Measurements from ENCODE around the gene ABLIM2.

ABLIM2 gene

GRCh38 chr4:8182858-8183725 lies 24.5 kb upstream of the ABLIM2 start:
- Mint-ChIP-seq H3K9me3 (no peaks in the 10 kb centered on the region), H3K27me3 (no peaks in the 10 kb centered on the region), H3K4me1 (no peaks in the 10 kb centered on the region), H3K4me3 (no peak overlapping the region), H3K27ac (no peak overlapping the region)
- DNase-seq = no peak
- peak; percentile 55 for ATAC-seq

- H3K27ac Mint-ChIP-seq = no peak overlapping the region
- H3K27me3 Mint-ChIP-seq = no peaks in the 10 kb centered on the region
Measured at GRCh38 chr4:8182294-8182693, 23.7 kb upstream of the ABLIM2 start.

DNA sequence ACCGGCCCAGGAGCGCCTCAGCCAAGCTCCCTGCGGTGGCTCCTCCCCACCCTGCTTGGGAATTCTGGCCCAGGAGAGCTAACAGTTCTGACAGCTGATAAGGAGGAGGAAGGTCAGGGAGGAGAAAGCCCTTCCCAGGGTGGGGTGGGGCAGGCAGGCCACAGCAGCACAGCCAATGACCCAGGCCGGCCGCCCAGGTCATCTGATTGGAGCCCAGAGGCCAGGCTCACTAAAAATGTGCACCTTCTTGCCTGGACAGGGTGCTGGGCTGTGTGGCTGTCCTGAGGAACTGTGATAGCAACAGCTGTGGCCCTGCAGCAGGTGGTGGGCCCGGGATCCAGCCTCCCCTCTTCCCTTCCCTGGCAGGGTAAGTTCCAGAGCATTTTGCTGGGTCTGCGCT lies 23.2 kb upstream of the ABLIM2 start:
- peaks cover 4% of the 10 kb centered on the region for H3K4me1 Mint-ChIP-seq
- ATAC-seq = no peak
- no peak for DNase-seq
- no peaks in the 10 kb centered on the region for H3K27me3 Mint-ChIP-seq
- no peak overlapping the region for H3K4me3 Mint-ChIP-seq
- peak overlapping the region in 1 of 2 donors; percentile 59 for H3K27ac Mint-ChIP-seq
- no peaks in the 10 kb centered on the region for H3K9me3 Mint-ChIP-seq

More at GRCh38 chr4:8182294-8182693, 23.7 kb upstream of the ABLIM2 start:
- DNase-seq (no peak), ATAC-seq (no peak)
- H3K4me1 Mint-ChIP-seq = no peaks in the 10 kb centered on the region
- H3K4me3 Mint-ChIP-seq = no peak overlapping the region
- no peaks in the 10 kb centered on the region for H3K9me3 Mint-ChIP-seq

DNA sequence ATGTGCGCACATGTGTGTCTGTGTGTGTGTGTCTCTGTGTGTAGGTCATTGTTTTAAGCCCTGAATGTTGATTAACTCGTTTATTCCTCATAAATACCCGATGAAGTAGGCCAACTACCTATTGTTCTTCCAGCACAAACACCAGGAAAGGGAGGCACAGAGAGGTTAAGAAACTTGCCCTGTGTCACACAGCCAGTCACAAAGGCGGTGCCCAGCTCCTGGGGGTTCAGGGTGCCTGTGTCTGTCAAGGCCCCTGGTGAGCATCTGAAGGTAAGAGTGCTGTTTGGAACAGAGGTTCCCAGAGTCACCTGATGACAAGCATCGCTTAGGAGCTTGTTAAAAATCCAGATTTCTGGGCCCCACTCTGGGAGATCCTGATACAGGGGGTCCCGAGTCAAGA lies 22.5 kb upstream of the ABLIM2 start:
- DNase-seq = no peak
- no peak for ATAC-seq
- H3K27me3 Mint-ChIP-seq = no peaks in the 10 kb centered on the region
- H3K4me3 Mint-ChIP-seq = no peak overlapping the region
- H3K4me1 Mint-ChIP-seq = peaks cover 6% of the 10 kb centered on the region
- H3K27ac Mint-ChIP-seq = no peak overlapping the region
- H3K9me3 Mint-ChIP-seq = no peaks in the 10 kb centered on the region

DNA sequence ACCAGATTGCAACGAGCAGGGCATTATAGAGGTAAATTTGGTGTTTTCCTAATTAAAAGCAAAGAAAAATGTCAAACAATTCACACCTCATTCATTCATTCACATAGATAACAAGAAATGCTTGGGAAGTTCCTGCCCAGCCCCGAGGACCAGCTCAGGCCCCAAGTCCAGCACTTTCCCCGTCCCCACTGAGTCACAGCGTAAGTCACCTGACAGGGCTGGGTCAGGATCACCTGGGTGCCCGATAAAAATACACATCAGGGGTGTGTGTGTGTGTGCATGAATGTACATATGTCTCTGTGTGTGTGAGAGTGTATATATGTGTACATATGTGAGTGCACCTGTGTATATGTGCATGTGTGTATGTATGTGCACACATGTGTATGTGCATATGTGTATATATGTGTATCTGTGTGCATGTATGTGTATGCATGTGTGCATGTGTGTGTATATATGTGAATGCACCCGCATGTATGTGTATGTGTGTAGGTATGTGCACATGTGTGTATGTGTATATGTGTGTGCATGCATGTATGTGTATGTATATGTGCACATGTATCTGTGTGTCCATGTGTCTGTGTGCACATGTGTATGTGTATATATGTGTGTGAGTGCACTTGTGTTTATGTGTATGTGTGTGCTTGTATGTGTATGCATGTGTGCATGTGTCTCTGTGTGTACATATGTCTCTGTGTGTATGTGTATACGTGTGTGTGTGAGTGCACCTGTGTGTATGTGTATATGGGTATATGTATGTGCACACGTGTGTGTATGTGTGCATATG lies 21.9 kb upstream of the ABLIM2 start:
- DNase-seq = no peak
- Mint-ChIP-seq H3K9me3 (no peaks in the 10 kb centered on the region), H3K4me3 (no peak overlapping the region), H3K4me1 (peaks cover 6% of the 10 kb centered on the region), H3K27me3 (no peaks in the 10 kb centered on the region), H3K27ac (no peak overlapping the region)
- no peak for ATAC-seq

GRCh38 chr4:8179771-8180170 lies 21.2 kb upstream of the ABLIM2 start:
- DNase-seq (no peak), ATAC-seq (no peak)
- H3K9me3 Mint-ChIP-seq = no peaks in the 10 kb centered on the region
- H3K27me3 Mint-ChIP-seq = no peaks in the 10 kb centered on the region
- H3K27ac Mint-ChIP-seq = no peak overlapping the region
- no peak overlapping the region for H3K4me3 Mint-ChIP-seq
- H3K4me1 Mint-ChIP-seq = peaks cover 6% of the 10 kb centered on the region

GRCh38 chr4:8179074-8179473 lies 20.5 kb upstream of the ABLIM2 start:
- DNase-seq (no peak), ATAC-seq (no peak)
- H3K4me1 Mint-ChIP-seq = peaks cover 6% of the 10 kb centered on the region
- no peaks in the 10 kb centered on the region for H3K27me3 Mint-ChIP-seq
- no peak overlapping the region for H3K4me3 Mint-ChIP-seq
- H3K27ac Mint-ChIP-seq = peak overlapping the region in 1 of 2 donors; percentile 34
- no peaks in the 10 kb centered on the region for H3K9me3 Mint-ChIP-seq

DNA sequence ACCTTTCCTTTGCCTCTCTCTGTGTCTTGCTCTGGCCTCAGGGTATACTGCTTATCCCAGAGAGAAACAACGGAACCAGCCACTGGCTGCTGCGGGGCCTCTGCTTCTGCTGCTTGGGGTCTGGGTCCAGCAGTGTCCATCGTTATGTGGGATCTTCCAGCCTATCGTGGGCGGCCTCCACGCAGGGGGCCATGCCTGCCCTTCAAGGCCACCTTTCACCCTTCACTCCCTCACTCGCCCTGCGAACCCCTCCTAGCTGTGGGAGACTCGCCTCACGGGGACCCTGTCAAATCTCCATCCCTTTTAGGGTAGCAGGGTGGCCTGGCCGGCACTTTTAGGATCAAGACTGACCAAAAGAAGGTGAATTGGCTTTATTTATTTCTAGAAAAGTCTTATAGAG lies 19.3 kb upstream of the ABLIM2 start:
- no peak for DNase-seq
- ATAC-seq = no peak
- no peak overlapping the region for H3K4me3 Mint-ChIP-seq
- no peaks in the 10 kb centered on the region for H3K27me3 Mint-ChIP-seq
- H3K4me1 Mint-ChIP-seq = peaks cover 6% of the 10 kb centered on the region
- H3K27ac Mint-ChIP-seq = no peak overlapping the region
- H3K9me3 Mint-ChIP-seq = no peaks in the 10 kb centered on the region

DNA sequence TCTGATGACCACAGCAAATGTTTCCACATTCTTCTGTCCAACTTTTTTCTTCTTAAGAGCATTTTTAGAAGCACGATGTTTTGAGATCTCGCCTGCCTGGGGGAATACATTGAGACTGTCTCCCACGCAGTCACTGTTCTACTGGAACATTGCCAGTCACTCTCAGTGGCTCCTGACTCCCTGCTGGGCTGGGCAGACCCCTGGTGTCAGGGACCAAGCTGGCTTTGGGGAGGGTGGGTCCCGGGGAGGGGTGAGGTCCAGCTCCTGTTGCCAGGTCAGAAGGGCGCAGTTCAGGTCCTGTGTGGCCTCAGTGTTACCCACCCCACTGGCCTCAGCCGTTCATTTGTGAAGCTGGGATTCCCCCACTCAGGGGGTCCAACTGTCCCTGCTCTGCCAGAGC lies 18.9 kb upstream of the ABLIM2 start:
- no peak for DNase-seq
- H3K9me3 Mint-ChIP-seq = no peaks in the 10 kb centered on the region

GRCh38 chr4:8176547-8177399 lies 18.2 kb upstream of the ABLIM2 start:
- ATAC-seq = peak; percentile 85
- H3K4me3 Mint-ChIP-seq = no peak overlapping the region
- peak in 1 of 2 donors; percentile 41 for DNase-seq

More for the DNA sequence above, 18.9 kb upstream of the ABLIM2 start:
- no peak for ATAC-seq
- H3K27me3 Mint-ChIP-seq = peaks cover 1% of the 10 kb centered on the region
- peaks cover 8% of the 10 kb centered on the region for H3K4me1 Mint-ChIP-seq
- no peak overlapping the region for H3K4me3 Mint-ChIP-seq
- no peak overlapping the region for H3K27ac Mint-ChIP-seq

GRCh38 chr4:8175686-8176085 lies 17.1 kb upstream of the ABLIM2 start:
- Mint-ChIP-seq H3K27me3 (peaks cover 17% of the 10 kb centered on the region), H3K9me3 (no peaks in the 10 kb centered on the region), H3K4me1 (peaks cover 19% of the 10 kb centered on the region), H3K27ac (no peak overlapping the region), H3K4me3 (no peak overlapping the region)
- no peak for ATAC-seq
- no peak for DNase-seq

More at GRCh38 chr4:8176547-8177399, 18.2 kb upstream of the ABLIM2 start:
- Mint-ChIP-seq H3K27me3 (peaks cover 9% of the 10 kb centered on the region), H3K27ac (peak overlapping the region in 1 of 2 donors; percentile 21), H3K9me3 (no peaks in the 10 kb centered on the region), H3K4me1 (peaks cover 15% of the 10 kb centered on the region)

- peaks cover 17% of the 10 kb centered on the region for H3K27me3 Mint-ChIP-seq
- H3K9me3 Mint-ChIP-seq = no peaks in the 10 kb centered on the region
- H3K27ac Mint-ChIP-seq = no peak overlapping the region
- peaks cover 19% of the 10 kb centered on the region for H3K4me1 Mint-ChIP-seq
- DNase-seq = no peak
- no peak overlapping the region for H3K4me3 Mint-ChIP-seq
- no peak for ATAC-seq
Measured at GRCh38 chr4:8174970-8175369, 16.4 kb upstream of the ABLIM2 start.

GRCh38 chr4:8173492-8174242 lies 15.1 kb upstream of the ABLIM2 start:
- H3K4me1 Mint-ChIP-seq = peaks cover 19% of the 10 kb centered on the region
- ATAC-seq = no peak

DNA sequence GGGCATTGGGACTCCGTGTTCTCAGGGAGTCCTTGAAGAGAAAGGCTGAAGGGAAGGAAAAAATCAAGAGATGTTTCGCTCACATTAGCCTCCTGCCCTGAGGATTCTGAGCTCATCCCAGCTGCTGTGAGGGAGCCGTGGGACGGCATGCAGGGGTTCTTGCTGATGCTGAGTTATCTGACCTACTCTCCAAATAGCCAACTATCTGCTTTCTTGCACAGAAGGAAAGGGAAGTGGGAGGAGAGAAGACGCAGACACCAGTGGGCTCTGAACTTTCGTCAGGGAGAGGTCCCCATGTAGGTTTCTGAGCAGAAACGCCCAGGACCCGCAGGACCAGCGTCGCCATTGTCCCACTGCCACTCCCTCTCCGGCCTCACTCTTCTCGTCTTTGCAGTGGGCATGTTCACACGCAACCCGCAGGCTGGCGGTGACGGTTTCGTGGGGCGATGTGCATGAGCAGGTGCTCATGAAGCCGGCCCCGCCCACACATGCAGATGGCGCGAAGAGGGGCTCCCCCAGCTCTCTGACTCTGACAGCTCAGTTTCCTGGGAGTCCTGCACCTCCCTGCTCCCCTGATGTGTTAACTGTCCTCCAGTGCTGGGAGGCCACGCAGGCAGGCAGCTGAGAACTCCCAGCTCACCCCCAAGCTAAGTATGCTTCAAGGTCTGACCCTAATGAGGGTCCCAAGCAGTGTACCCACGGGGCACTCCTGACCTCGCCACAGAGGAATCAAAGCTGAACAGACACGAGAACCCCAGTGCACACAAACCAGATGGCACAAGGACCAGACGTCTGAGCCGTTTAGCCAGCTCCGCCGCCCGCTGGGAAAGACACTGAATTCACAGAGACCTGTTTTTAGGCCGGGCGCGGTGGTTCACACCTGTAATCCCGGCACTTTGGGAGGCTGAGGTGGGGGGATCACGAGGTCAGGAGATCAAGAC lies 13.6 kb upstream of the ABLIM2 start:
- H3K4me3 Mint-ChIP-seq = no peak overlapping the region
- H3K27ac Mint-ChIP-seq = peak overlapping the region in 1 of 2 donors; percentile 42
- H3K4me1 Mint-ChIP-seq = peaks cover 19% of the 10 kb centered on the region
- H3K27me3 Mint-ChIP-seq = peaks cover 17% of the 10 kb centered on the region
- H3K9me3 Mint-ChIP-seq = no peaks in the 10 kb centered on the region
- DNase-seq (no peak), ATAC-seq (no peak)

More at GRCh38 chr4:8173492-8174242, 15.1 kb upstream of the ABLIM2 start:
- Mint-ChIP-seq H3K27ac (no peak overlapping the region), H3K27me3 (peaks cover 17% of the 10 kb centered on the region), H3K4me3 (no peak overlapping the region), H3K9me3 (no peaks in the 10 kb centered on the region)
- no peak for DNase-seq

Data from stimulated activated naive CD8-positive, alpha-beta T cell treated with anti-CD3 and anti-CD28 coated beads, Interleukin-15, amount 100 ng/mL, for 72 hours (primary cell).